MM.1S (cell line): Measurements from ENCODE around the gene BLM.

Source experiments
- EZH2 ChIP-seq: fragments of 300-600 bp; sonication (generic); optimal IDR thresholded peaks from 2 replicates; pipeline ENCODE3; 2017; ENCODE audit warnings: low read depth, mild to moderate bottlenecking, antibody characterized with exemption, low read length, mixed read lengths
- EZH2phosphoT487 ChIP-seq: fragments of 300-600 bp; sonication (generic); IDR thresholded peaks from 2 replicates; pipeline ENCODE4 v1.6.1; 2018; ENCODE audit warnings: antibody characterized with exemption, low read length
- TF ChIP-seq, protein P1 (sequence below): fragments of 300-600 bp; sonication (generic); IDR thresholded peaks from 2 replicates; pipeline ENCODE4 v1.5.1; 2016; ENCODE audit warnings: antibody characterized with exemption, low read length, mixed read lengths

DNA sequence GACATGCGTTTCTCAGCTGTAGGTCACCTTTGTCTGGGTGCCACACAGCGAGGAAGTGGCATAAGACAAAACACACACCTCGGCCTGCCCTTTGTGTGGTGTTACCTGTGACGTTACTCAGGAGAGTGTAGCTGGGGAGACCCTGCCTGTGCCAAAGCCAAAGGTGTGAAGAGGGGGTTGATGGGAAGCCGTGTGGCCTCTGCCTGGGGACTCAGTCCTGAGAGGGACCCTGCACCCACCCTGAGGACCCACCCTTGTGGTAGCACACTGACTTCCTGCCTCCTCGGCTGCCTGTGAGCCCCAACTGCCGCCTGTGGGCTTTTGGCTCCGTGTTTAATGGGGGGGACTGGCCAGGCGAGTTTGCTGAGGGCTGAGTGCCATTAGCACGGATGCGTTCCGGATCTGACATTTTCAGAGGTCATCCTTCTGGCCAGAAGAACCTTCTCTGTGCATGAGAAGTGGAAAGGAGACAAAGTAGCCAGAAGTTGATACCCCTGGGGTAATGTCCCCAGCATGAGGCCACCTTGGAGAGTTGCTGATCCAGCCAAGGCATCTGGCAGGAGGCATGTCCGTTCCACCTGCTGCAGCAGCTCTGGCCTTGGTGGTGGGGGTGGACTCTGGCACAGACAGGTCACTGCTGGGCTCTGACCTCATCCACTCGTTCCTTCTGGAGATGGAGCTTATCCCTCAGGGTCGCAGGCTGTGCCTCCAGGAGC, 99.4 kb downstream of the BLM start:
- TF ChIP-seq, protein P1, sequence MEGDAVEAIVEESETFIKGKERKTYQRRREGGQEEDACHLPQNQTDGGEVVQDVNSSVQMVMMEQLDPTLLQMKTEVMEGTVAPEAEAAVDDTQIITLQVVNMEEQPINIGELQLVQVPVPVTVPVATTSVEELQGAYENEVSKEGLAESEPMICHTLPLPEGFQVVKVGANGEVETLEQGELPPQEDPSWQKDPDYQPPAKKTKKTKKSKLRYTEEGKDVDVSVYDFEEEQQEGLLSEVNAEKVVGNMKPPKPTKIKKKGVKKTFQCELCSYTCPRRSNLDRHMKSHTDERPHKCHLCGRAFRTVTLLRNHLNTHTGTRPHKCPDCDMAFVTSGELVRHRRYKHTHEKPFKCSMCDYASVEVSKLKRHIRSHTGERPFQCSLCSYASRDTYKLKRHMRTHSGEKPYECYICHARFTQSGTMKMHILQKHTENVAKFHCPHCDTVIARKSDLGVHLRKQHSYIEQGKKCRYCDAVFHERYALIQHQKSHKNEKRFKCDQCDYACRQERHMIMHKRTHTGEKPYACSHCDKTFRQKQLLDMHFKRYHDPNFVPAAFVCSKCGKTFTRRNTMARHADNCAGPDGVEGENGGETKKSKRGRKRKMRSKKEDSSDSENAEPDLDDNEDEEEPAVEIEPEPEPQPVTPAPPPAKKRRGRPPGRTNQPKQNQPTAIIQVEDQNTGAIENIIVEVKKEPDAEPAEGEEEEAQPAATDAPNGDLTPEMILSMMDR: no peak
- no peak for TF ChIP-seq EZH2
- no peak for TF ChIP-seq EZH2phosphoT487
